Naive B cell (primary cell): ENCODE results near the gene INIP. TPM values are rescaled to one million over a fixed set of nuclear protein-coding genes. Genes with fewer than 3 reads are reported as not detected.
A peak's percentile ranks its signal among the peaks of the same experiment; 100 is the strongest.
"Not testable (repeated sequence)": the region's sequence is repeated elsewhere in the genome, so short reads cannot be mapped to it uniquely, and the experiment has no call there.

ENCODE experiments used
- ATAC-seq, 2 donors: fragments of 150-1000 bp; cut with Tn5 transposase; 2 replicates each; pipeline ENCODE4 v1.10.0; 2021; ENCODE audit warnings: low read depth in 2 of 2, mild to moderate bottlenecking in 2 of 2, moderate library complexity in 2 of 2
- DNase-seq: peaks from one replicate; pipeline ENCODE4 v3.0.0; 2022
- H3K27ac Mint-ChIP-seq, 6 donors: one replicate each; pipeline ENCODE4 v1.8.0; 2020 to 2022; ENCODE audit warnings: mild to moderate bottlenecking in 6 of 6, mixed read lengths in 6 of 6, moderate library complexity in 5 of 6, inconsistent platforms in 2 of 6
- H3K27me3 Mint-ChIP-seq, 3 donors: one replicate each; pipeline ENCODE4 v1.8.0; 2021 to 2022; ENCODE audit warnings: mixed read lengths in 3 of 3, mild to moderate bottlenecking in 1 of 3
- H3K36me3 Mint-ChIP-seq, 2 donors: one replicate each; pipeline ENCODE4 v1.8.0; 2020 to 2022; ENCODE audit warnings: mixed read lengths in 2 of 2, inconsistent platforms in 1 of 2, mild to moderate bottlenecking in 1 of 2
- H3K4me1 Mint-ChIP-seq, 3 donors: one replicate each; pipeline ENCODE4 v1.8.0; 2020 to 2022; ENCODE audit warnings: mixed read lengths in 3 of 3, inconsistent platforms in 1 of 3, mild to moderate bottlenecking in 1 of 3, moderate library complexity in 1 of 3
- H3K4me3 Mint-ChIP-seq, 8 donors: one replicate each; pipeline ENCODE4 v1.8.0; 2020 to 2022; ENCODE audit warnings: mild to moderate bottlenecking in 8 of 8, mixed read lengths in 8 of 8, moderate library complexity in 8 of 8, inconsistent platforms in 2 of 8
- H3K9me3 Mint-ChIP-seq, 7 donors: one replicate each; pipeline ENCODE4 v1.8.0; 2020 to 2022; ENCODE audit warnings: mixed read lengths in 7 of 7, mild to moderate bottlenecking in 5 of 7, inconsistent platforms in 2 of 7, moderate library complexity in 1 of 7
- polyA plus RNA-seq, 6 donors: library from polyadenylated mRNA; unstranded; fragments of 300-500 nt; fragmentation: Illumina TruSeq; gene quantifications; one replicate each; pipeline ENCODE4 v1.2.3, GENCODE V29; 2021; ENCODE audit warnings: low read depth in 6 of 6

The INIP gene
- polyA plus RNA-seq, 6 donors from 2014 or later, result 25.0 to 44.8 (median 38.2) TPM

GRCh38 chr9:112725961-112726360 is 8.0 kb upstream of the INIP start:
- H3K4me1 Mint-ChIP-seq, result peaks cover 15 to 24% (median 20%) of the 10 kb centered on the region in 3 donors
- H3K4me3 Mint-ChIP-seq, result peak overlapping the region in 5 of 8 donors; percentile 6 to 57 (median 39)
- H3K36me3 Mint-ChIP-seq, result no peaks in the 10 kb centered on the region
- H3K27me3 Mint-ChIP-seq, result no peaks in the 10 kb centered on the region
- ATAC-seq, result peak; percentile 18 to 26
- peak; percentile 6 for DNase-seq
- H3K27ac Mint-ChIP-seq, result peak overlapping the region in 5 of 6 donors; percentile 21 to 87 (median 60)
- peaks cover 0 to 2% (median 0%) of the 10 kb centered on the region in 7 donors for H3K9me3 Mint-ChIP-seq

DNA sequence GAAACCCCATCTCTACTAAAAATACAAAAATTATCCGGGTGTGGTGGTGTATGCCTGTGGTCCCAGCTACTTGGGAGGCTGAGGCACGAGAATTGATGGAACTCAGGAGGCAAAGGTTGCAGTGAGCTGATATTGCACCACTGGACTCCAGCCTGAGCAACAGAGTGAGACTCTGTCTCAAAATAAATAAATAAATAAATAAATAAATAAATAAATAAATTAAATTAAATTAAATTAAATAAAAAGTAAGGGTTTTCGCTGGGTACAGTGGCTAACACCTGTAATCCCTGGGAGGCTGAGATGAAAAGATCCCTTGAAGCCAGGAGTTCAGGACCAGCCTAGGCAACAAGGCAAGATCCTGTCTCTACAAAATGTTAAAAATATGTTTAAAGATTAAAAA is 4.8 kb upstream of the INIP start:
- Mint-ChIP-seq H3K27ac (peak overlapping the region in 1 of 6 donors; percentile 63), H3K4me1 (peaks cover 12 to 30% (median 28%) of the 10 kb centered on the region in 3 donors)
- not testable (repeated sequence) for ATAC-seq, H3K36me3 Mint-ChIP-seq, H3K27me3 Mint-ChIP-seq, DNase-seq, H3K9me3 Mint-ChIP-seq, H3K4me3 Mint-ChIP-seq

- H3K4me1 Mint-ChIP-seq, result peaks cover 8 to 24% (median 17%) of the 10 kb centered on the region in 3 donors
- H3K27me3 Mint-ChIP-seq, result no peaks in the 10 kb centered on the region
- ATAC-seq, result no peak
- H3K36me3 Mint-ChIP-seq, result no peaks in the 10 kb centered on the region
- no peak overlapping the region for H3K27ac Mint-ChIP-seq
- no peaks in the 10 kb centered on the region for H3K9me3 Mint-ChIP-seq
- no peak overlapping the region for H3K4me3 Mint-ChIP-seq
- DNase-seq, result no peak
Observed at GRCh38 chr9:112720113-112720780, 2.3 kb upstream of the INIP start.

DNA sequence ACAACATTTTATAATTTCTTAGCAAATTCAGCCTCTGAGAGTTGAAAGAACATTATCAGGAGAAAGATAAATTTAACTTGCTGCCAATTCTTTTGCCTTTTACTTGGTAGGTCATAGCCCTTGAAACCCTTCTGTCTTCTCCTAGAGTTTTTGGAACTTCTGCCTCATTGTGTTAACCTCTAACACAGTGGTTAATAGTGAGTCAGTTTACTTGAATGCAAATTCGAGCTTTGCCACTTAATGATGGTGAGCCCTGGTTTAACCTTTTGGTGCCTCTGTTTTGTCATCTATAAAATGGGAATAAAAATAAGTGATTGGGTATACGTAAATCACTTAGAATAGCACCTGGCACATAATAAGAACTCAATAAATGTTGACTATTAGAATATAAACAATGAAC is 1.8 kb upstream of the INIP start:
- Mint-ChIP-seq H3K4me3 (no peak overlapping the region), H3K27ac (no peak overlapping the region), H3K9me3 (no peaks in the 10 kb centered on the region), H3K27me3 (no peaks in the 10 kb centered on the region), H3K36me3 (no peaks in the 10 kb centered on the region), H3K4me1 (peaks cover 8 to 24% (median 17%) of the 10 kb centered on the region in 3 donors)
- ATAC-seq (no peak), DNase-seq (no peak)

DNA sequence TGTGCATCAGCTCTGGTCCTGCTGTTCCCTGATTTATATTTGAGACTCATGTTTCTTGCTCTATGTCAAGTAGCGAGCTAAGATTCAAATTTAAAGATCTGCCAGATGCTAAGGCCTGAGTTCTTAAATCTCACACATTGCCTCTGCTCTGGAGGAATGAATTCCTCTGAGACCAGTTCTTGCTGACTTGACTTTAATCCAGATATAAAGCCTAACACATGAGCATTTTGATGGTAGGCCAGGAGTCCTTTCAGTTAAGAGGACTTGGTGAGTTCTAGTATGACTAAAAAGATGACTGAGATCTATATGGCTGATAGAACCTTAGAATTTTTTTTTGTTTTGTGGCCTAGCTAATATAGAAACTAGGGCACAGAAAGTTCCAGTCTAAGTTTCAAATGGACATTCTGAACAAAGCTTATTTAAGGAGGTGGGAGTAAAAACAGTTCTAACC is 1.3 kb upstream of the INIP start:
- no peaks in the 10 kb centered on the region for H3K36me3 Mint-ChIP-seq

GRCh38 chr9:112712678-112713077 is 5.2 kb downstream of the INIP start:
- H3K9me3 Mint-ChIP-seq, result no peaks in the 10 kb centered on the region
- ATAC-seq (no peak), DNase-seq (no peak)
- no peaks in the 10 kb centered on the region for H3K27me3 Mint-ChIP-seq
- H3K4me1 Mint-ChIP-seq, result peaks cover 25 to 39% (median 30%) of the 10 kb centered on the region in 3 donors
- peaks cover 7 to 22% of the 10 kb centered on the region in 2 donors for H3K36me3 Mint-ChIP-seq
- H3K4me3 Mint-ChIP-seq, result peak overlapping the region in 1 of 8 donors; percentile 25
- no peak overlapping the region for H3K27ac Mint-ChIP-seq

More for the DNA sequence above, 1.3 kb upstream of the INIP start:
- peak overlapping the region in 2 of 8 donors; percentile 17 to 98 for H3K4me3 Mint-ChIP-seq
- no peak for ATAC-seq
- no peak for DNase-seq
- peaks cover 8 to 24% (median 18%) of the 10 kb centered on the region in 3 donors for H3K4me1 Mint-ChIP-seq
- peak overlapping the region in 2 of 6 donors; percentile 42 to 81 for H3K27ac Mint-ChIP-seq
- no peaks in the 10 kb centered on the region for H3K27me3 Mint-ChIP-seq
- no peaks in the 10 kb centered on the region for H3K9me3 Mint-ChIP-seq

DNA sequence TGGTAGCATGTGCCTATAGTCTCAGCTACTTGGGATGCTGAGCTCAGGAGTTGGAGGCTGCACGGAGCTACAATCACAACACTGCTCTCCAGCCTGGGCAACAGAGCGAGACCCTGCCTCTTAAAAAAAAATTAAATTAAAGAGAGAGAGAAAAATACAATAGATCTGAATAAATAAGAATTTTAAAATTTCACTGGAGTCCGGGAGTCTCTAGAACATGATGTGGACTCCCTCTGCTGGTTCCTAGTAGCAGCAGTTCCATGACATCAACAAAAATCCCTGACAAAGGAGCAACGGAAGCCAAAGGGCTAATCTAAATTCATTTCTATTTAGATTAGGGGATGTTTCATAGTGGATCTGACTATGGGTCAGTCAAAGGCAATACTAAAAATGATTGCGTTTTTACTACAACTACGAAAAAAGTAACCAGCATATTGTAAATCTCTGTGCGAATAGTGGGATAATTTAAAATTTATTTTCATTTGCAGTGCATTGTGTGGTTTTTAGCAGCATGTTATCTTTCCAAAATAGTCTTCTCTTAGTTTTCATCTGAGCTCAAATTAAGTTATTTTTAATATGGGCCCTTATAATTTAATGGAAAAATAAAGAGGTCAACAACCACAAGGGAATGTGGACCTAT is 6.7 kb downstream of the INIP start:
- Mint-ChIP-seq H3K27me3 (no peaks in the 10 kb centered on the region), H3K4me1 (peaks cover 17 to 31% (median 17%) of the 10 kb centered on the region in 3 donors), H3K27ac (no peak overlapping the region), H3K4me3 (no peak overlapping the region), H3K36me3 (peaks cover 7 to 26% of the 10 kb centered on the region in 2 donors), H3K9me3 (no peaks in the 10 kb centered on the region)
- ATAC-seq (no peak), DNase-seq (no peak)

GRCh38 chr9:112705768-112706427 is 12.0 kb downstream of the INIP start:
- peaks cover 7 to 16% of the 10 kb centered on the region in 2 donors for H3K36me3 Mint-ChIP-seq
- H3K27me3 Mint-ChIP-seq, result no peaks in the 10 kb centered on the region
- H3K9me3 Mint-ChIP-seq, result no peaks in the 10 kb centered on the region
- peak overlapping the region in 1 of 6 donors; percentile 82 for H3K27ac Mint-ChIP-seq
- ATAC-seq (no peak), DNase-seq (no peak)
- H3K4me3 Mint-ChIP-seq, result no peak overlapping the region
- H3K4me1 Mint-ChIP-seq, result peaks cover 9 to 19% (median 10%) of the 10 kb centered on the region in 3 donors

DNA sequence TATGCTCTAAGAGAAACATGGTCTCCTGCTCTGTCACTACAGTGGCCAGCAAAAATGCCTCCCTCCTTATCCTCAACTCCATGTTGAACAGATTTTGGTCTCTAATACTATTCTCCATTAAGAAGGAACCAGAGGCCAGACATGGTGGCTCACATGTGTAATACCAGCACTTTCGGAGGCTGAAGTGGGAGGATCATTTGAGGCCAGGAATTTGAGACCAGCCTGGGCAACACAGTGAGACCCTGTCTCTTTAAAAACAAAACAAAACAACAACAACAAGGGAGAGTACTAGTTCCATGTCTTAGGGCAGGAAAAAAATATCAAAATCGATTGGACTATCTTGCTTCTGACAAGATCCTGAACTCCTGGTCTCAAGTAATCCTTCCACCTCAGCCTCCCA is 14.6 kb downstream of the INIP start:
- no peak for ATAC-seq
- no peak overlapping the region for H3K27ac Mint-ChIP-seq
- no peaks in the 10 kb centered on the region for H3K9me3 Mint-ChIP-seq
- no peaks in the 10 kb centered on the region for H3K27me3 Mint-ChIP-seq
- DNase-seq, result no peak
- peaks cover 6 to 11% (median 8%) of the 10 kb centered on the region in 3 donors for H3K4me1 Mint-ChIP-seq
- H3K36me3 Mint-ChIP-seq, result peaks cover 0 to 11% of the 10 kb centered on the region in 2 donors
- no peak overlapping the region for H3K4me3 Mint-ChIP-seq

GRCh38 chr9:112700085-112700484 is 17.8 kb downstream of the INIP start:
- Mint-ChIP-seq H3K4me3 (no peak overlapping the region), H3K27me3 (no peaks in the 10 kb centered on the region), H3K4me1 (peaks cover 0 to 7% (median 0%) of the 10 kb centered on the region in 3 donors), H3K9me3 (no peaks in the 10 kb centered on the region), H3K27ac (no peak overlapping the region), H3K36me3 (peaks cover 0 to 4% of the 10 kb centered on the region in 2 donors)
- no peak for DNase-seq
- ATAC-seq, result no peak

- H3K4me3 Mint-ChIP-seq, result no peak overlapping the region
- DNase-seq, result no peak
- H3K27me3 Mint-ChIP-seq, result no peaks in the 10 kb centered on the region
- H3K27ac Mint-ChIP-seq, result no peak overlapping the region
- H3K4me1 Mint-ChIP-seq, result peaks cover 0 to 8% (median 0%) of the 10 kb centered on the region in 3 donors
- peaks cover 0 to 4% of the 10 kb centered on the region in 2 donors for H3K36me3 Mint-ChIP-seq
- no peak for ATAC-seq
- H3K9me3 Mint-ChIP-seq, result no peaks in the 10 kb centered on the region
Observed at GRCh38 chr9:112699230-112699629, 18.7 kb downstream of the INIP start.

GRCh38 chr9:112696461-112696860 is 21.5 kb downstream of the INIP start:
- Mint-ChIP-seq H3K4me1 (peaks cover 0 to 8% (median 0%) of the 10 kb centered on the region in 3 donors), H3K27ac (peak overlapping the region in 2 of 6 donors; percentile 18 to 42), H3K9me3 (no peaks in the 10 kb centered on the region), H3K36me3 (peaks cover 4 to 17% of the 10 kb centered on the region in 2 donors), H3K27me3 (no peaks in the 10 kb centered on the region), H3K4me3 (no peak overlapping the region)
- DNase-seq, result no peak
- no peak for ATAC-seq

DNA sequence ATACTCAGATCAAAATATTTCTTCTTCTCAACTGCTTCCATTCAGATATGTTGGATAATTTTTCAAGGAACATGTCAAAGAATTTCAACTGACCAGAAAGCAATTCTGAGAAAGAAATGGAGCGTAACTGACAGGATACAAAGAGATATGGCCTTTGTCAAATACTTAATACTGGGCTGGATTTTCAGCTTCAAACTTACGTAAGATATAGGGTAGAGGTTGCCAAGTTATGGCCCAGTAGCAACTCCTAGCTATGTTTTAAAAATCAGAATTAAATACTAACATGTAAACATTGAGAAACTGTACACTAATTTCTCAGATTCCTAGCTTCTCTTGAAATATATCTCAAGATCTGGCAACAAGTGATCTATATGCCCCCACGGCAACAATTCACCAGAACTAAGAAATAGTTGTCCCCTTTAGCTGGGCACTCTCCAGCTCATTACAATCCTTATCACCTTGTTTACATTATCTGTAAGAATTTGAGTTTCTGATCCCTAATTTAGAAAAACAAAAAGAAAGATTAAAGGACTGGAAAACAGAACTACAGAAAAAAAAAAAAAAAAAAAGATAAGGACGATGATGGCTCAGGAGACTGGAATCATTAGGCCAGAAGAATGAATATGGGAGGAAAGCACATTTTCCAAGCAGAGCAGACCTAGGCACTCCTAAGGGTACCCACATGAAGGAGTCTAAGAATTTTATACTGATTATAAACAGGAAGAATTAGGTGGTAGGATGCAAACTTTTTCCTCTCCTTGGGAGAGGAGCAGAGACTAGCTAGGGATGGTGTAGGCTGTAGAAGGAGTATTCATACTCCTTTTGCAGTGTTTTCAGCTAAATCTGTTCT is 23.0 kb downstream of the INIP start:
- no peak for DNase-seq
- no peaks in the 10 kb centered on the region for H3K27me3 Mint-ChIP-seq
- ATAC-seq, result no peak
- H3K27ac Mint-ChIP-seq, result peak overlapping the region in 1 of 6 donors; percentile 56
- H3K4me1 Mint-ChIP-seq, result peaks cover 5 to 8% (median 5%) of the 10 kb centered on the region in 3 donors
- H3K4me3 Mint-ChIP-seq, result peak overlapping the region in 1 of 8 donors; percentile 30
- no peaks in the 10 kb centered on the region for H3K9me3 Mint-ChIP-seq
- peaks cover 13 to 19% of the 10 kb centered on the region in 2 donors for H3K36me3 Mint-ChIP-seq
